NB4 (cell line): ENCODE measurements around the gene NIPAL3.

Experiments
- MYC ChIP-seq: IDR thresholded peaks from 2 replicates; pipeline ENCODE4 v1.6.1; 2011; ENCODE audit warnings: low read depth, low read length
- POLR2A ChIP-seq: IDR thresholded peaks from 2 replicates; pipeline ENCODE4 v1.6.1; 2011; ENCODE audit warnings: mild to moderate bottlenecking; ENCODE audit not compliant: insufficient read length; ENCODE audit errors: extremely low read depth
- TF ChIP-seq, protein P1 (sequence below): IDR thresholded peaks from one replicate; pipeline ENCODE4 v1.5.1; 2012; ENCODE audit warnings: low read depth, low read length

DNA sequence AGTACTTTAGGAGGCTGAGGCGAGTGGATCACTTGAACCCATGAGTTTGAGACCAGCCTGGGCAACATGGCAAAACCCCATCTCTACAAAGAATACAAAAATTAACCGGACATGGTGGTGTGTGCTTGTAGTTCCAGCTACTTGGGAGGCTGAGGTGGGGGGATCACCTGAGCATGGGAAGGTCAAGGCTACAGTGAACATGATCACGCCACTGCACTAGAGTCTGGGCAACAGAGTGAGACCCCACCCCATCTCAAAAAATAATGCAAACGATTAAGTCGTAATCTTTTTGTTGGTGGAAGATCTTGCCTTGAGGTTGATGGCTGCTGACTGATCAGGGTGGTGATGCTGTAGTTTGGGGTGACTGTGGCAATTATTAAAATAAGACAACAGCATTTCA lies 93.3 kb downstream of the NIPAL3 start:
- TF ChIP-seq, protein P1, sequence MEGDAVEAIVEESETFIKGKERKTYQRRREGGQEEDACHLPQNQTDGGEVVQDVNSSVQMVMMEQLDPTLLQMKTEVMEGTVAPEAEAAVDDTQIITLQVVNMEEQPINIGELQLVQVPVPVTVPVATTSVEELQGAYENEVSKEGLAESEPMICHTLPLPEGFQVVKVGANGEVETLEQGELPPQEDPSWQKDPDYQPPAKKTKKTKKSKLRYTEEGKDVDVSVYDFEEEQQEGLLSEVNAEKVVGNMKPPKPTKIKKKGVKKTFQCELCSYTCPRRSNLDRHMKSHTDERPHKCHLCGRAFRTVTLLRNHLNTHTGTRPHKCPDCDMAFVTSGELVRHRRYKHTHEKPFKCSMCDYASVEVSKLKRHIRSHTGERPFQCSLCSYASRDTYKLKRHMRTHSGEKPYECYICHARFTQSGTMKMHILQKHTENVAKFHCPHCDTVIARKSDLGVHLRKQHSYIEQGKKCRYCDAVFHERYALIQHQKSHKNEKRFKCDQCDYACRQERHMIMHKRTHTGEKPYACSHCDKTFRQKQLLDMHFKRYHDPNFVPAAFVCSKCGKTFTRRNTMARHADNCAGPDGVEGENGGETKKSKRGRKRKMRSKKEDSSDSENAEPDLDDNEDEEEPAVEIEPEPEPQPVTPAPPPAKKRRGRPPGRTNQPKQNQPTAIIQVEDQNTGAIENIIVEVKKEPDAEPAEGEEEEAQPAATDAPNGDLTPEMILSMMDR = no peak
- TF ChIP-seq POLR2A (no peak), MYC (no peak)
